ENCODE results near the gene RNU5D-1.

DNA sequence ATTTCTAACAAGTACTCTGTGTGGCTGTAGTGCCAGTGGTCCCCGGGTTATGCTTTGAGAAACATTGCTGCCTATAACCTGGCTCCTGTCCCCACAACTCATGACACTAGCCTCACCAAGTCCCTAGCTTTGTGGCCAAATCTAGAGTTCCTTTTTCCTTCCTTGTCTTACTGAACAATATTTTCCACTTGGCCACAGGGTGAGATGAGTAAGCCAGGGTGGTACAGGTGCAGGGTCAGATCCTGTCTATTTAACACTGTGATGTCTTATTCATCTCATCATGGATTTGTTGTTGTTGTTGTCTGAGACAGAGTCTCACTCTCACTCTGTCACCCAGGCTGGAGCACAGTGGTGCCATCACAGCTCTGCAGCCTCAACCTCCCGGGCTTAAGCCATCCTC lies 37.8 kb downstream of the RNU5D-1 start:
- TF ChIP-seq POLR2AphosphoS5 (IDR thresholded peaks at IDR 0.05; ENCODE audit: low read depth, low read length) (no peak), POLR2A (IDR thresholded peaks at IDR 0.05; ENCODE audit: low read depth, low read length) (no peak)
